Heart right ventricle (tissue), 16 donors: ENCODE results near the gene MERTK. TPM values are rescaled to one million over a fixed set of nuclear protein-coding genes. Genes with fewer than 3 reads are reported as not detected.

Experiments used
- ATAC-seq, 8 donors: fragments of 200-7000 bp; cut with Tn5 transposase; one replicate each; pipeline ENCODE4 v1.9.1; 2020; ENCODE audit warnings: mild to moderate bottlenecking in 8 of 8, moderate library complexity in 8 of 8, moderate number of reproducible peaks in 1 of 8
- DNase-seq, 2 donors: peaks; one replicate each; pipeline ENCODE4 v3.0.0-alpha.2; 2020
- H3K27ac ChIP-seq, 10 donors: fragments of 200-600 bp; sonication (generic) in 2 of 10; one replicate each; pipeline versions ENCODE4 v1.5.0 to v1.8.0; 2020 to 2022; ENCODE audit warnings: mild to moderate bottlenecking in 3 of 10
- H3K27me3 ChIP-seq, 7 donors: fragments of 200-600 bp; one replicate each; pipeline ENCODE4 v1.8.0; 2021 to 2022; ENCODE audit warnings: mild to moderate bottlenecking in 2 of 7
- H3K36me3 ChIP-seq, 9 donors: fragments of 200-600 bp; sonication (generic) in 1 of 9; one replicate each; pipeline versions ENCODE4 v1.5.0 to v1.8.0; 2020 to 2022; ENCODE audit warnings: mild to moderate bottlenecking in 2 of 9
- H3K4me1 ChIP-seq, 9 donors: fragments of 200-600 bp; sonication (generic) in 1 of 9; one replicate each; pipeline versions ENCODE4 v1.5.0 to v1.8.0; 2020 to 2022; ENCODE audit warnings: mild to moderate bottlenecking in 4 of 9
- H3K4me3 ChIP-seq, 10 donors: fragments of 200-600 bp; sonication (generic) in 2 of 10; one replicate each; pipeline versions ENCODE4 v1.5.0 to v1.8.0; 2020 to 2022; ENCODE audit warnings: mild to moderate bottlenecking in 7 of 10, moderate library complexity in 2 of 10
- H3K9me3 ChIP-seq, 11 donors: fragments of 200-600 bp in 10 of 11; sonication (generic) in 2 of 11; one replicate each; pipeline versions ENCODE4 v1.5.0 to v1.8.0; 2013 to 2022; ENCODE audit warnings: mild to moderate bottlenecking in 2 of 11, control low read depth in 1 of 11, moderate library complexity in 1 of 11
- CTCF ChIP-seq, 9 donors: fragments of 200-600 bp; sonication (generic) in 2 of 9; IDR thresholded peaks; one replicate each; pipeline versions ENCODE4 v1.5.0 to v1.8.0; 2021 to 2022; ENCODE audit warnings: antibody characterized with exemption in 9 of 9, mild to moderate bottlenecking in 5 of 9, moderate library complexity in 1 of 9
- WGBS, 2 donors: extraction: QIAGEN DNeasy Blood & Tissue Kit; methylation state at CpG; one replicate each; pipeline ENCODE4 v1.1.7; 2013; ENCODE audit warnings: inconsistent platforms in 1 of 2; 5-methylcytosine and 5-hydroxymethylcytosine counted together
- intact Hi-C, 10 donors: fragments of 100-400 bp; cut with DNase I; formaldehyde crosslinking; loops; one replicate each; pipeline versions ENCODE4 v1.11.1 to v1.14.2; 2022
- polyA plus RNA-seq, 2 donors: library from polyadenylated mRNA; stranded (reverse); fragments of 200-250 nt; gene quantifications; one replicate each; pipeline ENCODE4 v1.2.3, GENCODE V29; 2013
- total RNA-seq, 10 donors: library from RNA; stranded (reverse); fragmentation: NEBNext Ultra II Directional in 3 of 10; extraction: Animal tissue kit (Norgen Biotek cat#: 25700) in 3 of 10; gene quantifications; one replicate each; pipeline versions ENCODE4 v1.2.1 to v1.2.4, GENCODE V29; 2021 to 2023
- donor health status: Arrhythmogenic right ventricular cardiomyopathy.
- donor health status: ischemic (EF 13 %, LVEDD 7.1; RV severe dilation, severe dysfunction).
- donor health status: healthy with polysubstance abuse.
- donor health status: DM: no; HTN: yes; CAD: no.
- donor health status: DM: no; HTN: no; CAD: no.
- donor health status: ischemic (EF 25% LVEDD 6.9; RV normal size, moderate dysfunction).
- donor health status: ischemic (EF 25% LVEDD 5.7; RV mildly dilated, moderate dysfunction).
- donor health status: healthy.
- donor health status: DM: yes; HTN: yes; CAD: no.
- donor health status: Ischemic cardiomyopathy.
- donor health status: ischemic (EF 35%, LVEDD 5.7; RV mildly dilated, moderate dysfunction).
- donor health status: nonischemic (EF 11% LVEDD 7.7; RV severe dilation, severe dysfunction).
- donor health status: DM: yes; HTN: yes; CAD: no.
- donor health status: PGD.
- donor health status: ischemic (EF 29% LVEDD 5.4; RV normal size, mild dysfunction).
- donor health status: nonischemic (EF 23%, LVEDD 6.1; RV moderate dilation, normal function).

MERTK gene
- total and polyA plus RNA-seq, 12 donors, result 2.3 to 8.9 (median 3.9) TPM

GRCh38 chr2:112003576-112004252, 105.3 kb downstream of the MERTK start:
- Histone ChIP-seq H3K4me3 (no peak overlapping the region), H3K27ac (peak overlapping the region in 1 of 10 donors; percentile 59), H3K36me3 (peaks cover 0 to 73% (median 10%) of the 10 kb centered on the region in 9 donors), H3K27me3 (no peaks in the 10 kb centered on the region), H3K4me1 (peaks cover 0 to 67% (median 7%) of the 10 kb centered on the region in 9 donors), H3K9me3 (no peaks in the 10 kb centered on the region)
- TF ChIP-seq CTCF (IDR thresholded peaks at IDR 0.05), result no peak
- no peak for ATAC-seq
- intact Hi-C loops, result no loop called here
- WGBS, 2 donors, result 86 to 98% methylated on average over 5 of the region's 5 CpGs
- no peak for DNase-seq

GRCh38 chr2:112004253-112004645, 105.8 kb downstream of the MERTK start:
- Histone ChIP-seq H3K4me1 (peaks cover 0 to 67% (median 7%) of the 10 kb centered on the region in 9 donors), H3K36me3 (peaks cover 0 to 73% (median 10%) of the 10 kb centered on the region in 9 donors)
- ATAC-seq, result peak in 7 of 8 donors; percentile 51 to 86 (median 79)

GRCh38 chr2:112005406-112006075, 107.1 kb downstream of the MERTK start:
- intact Hi-C loops, result no loop called here

More at GRCh38 chr2:112004253-112004645, 105.8 kb downstream of the MERTK start:
- Histone ChIP-seq H3K27ac (peak overlapping the region in 1 of 10 donors; percentile 68), H3K4me3 (no peak overlapping the region), H3K27me3 (no peaks in the 10 kb centered on the region), H3K9me3 (no peaks in the 10 kb centered on the region)
- WGBS, 2 donors, result 85 to 86% methylated on average over 5 of the region's 5 CpGs
- TF ChIP-seq CTCF (IDR thresholded peaks at IDR 0.05), result no peak
- peak; percentile 33 to 56 for DNase-seq
- intact Hi-C loops, result no loop called here

More at GRCh38 chr2:112005406-112006075, 107.1 kb downstream of the MERTK start:
- DNase-seq (no peak), ATAC-seq (no peak)
- H3K27ac ChIP-seq, result peak overlapping the region in 1 of 10 donors; percentile 68
- TF ChIP-seq CTCF (IDR thresholded peaks at IDR 0.05), result no peak
- H3K4me1 ChIP-seq, result peaks cover 0 to 64% (median 7%) of the 10 kb centered on the region in 9 donors
- H3K4me3 ChIP-seq, result no peak overlapping the region
- H3K27me3 ChIP-seq, result no peaks in the 10 kb centered on the region
- WGBS, 2 donors, result 94% methylated on average over 5 of the region's 5 CpGs
- no peaks in the 10 kb centered on the region for H3K9me3 ChIP-seq
- peaks cover 0 to 73% (median 14%) of the 10 kb centered on the region in 9 donors for H3K36me3 ChIP-seq
